Panc1 (cell line): ENCODE results near the gene ADAMTS2.

ENCODE experiments used
- POLR2AphosphoS5 ChIP-seq: IDR thresholded peaks from 2 replicates; pipeline ENCODE4 v1.6.1; 2012; ENCODE audit warnings: mild to moderate bottlenecking, low read depth, low read length, moderate library complexity
- SIN3A ChIP-seq: IDR thresholded peaks from 2 replicates; pipeline ENCODE4 v1.6.1; 2012; ENCODE audit warnings: low read depth, mild to moderate bottlenecking, low read length, moderate library complexity, borderline replicate concordance; ENCODE audit not compliant: insufficient read depth
- TCF7L2 ChIP-seq: IDR thresholded peaks from 2 replicates; pipeline ENCODE4 v1.6.1; 2011; ENCODE audit warnings: mild to moderate bottlenecking, low read depth, low read length, inconsistent platforms
- TF ChIP-seq, protein P1 (sequence below): fragments of 450-650 bp; IDR thresholded peaks from 2 replicates; pipeline ENCODE4 v1.5.1; 2017; ENCODE audit warnings: mild to moderate bottlenecking

DNA sequence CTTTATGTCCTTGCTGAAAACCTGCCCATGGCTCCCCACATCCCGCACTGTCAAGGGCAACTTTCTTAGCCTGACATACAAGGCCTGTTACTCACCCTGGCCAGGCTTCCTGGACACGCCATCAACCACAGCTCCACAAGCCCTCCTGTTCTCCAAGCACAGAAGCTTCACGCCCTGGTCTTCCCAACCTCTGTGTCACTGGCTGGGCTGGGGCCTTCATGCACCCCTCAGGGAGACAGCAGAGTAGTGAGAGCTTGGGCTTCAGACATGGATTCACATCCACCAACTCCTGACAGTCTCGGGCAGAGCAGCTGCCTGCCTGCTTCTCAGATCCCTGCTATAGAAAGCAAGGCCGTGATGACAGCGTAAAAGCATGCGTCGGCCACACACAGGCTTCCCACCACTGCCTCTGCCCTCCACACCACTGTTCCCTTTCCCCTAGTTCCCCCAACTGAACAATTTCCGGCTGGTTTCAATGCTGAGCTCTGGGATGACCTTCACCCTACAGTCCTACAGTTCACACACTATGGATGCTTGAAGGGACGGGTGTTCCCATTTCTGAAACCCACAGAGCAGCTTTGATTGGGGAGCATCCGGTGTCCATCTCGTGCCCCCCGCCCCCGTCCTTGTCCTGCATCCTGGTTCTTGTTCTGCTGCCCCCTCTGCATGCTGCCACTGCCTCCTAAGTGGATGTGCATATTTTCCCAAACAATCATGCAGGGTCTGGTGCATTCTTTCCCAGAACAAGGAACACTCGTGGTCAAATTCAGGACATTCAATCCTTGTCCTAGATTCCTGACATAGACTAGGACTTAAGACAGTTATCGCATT is 33.4 kb upstream of the ADAMTS2 start:
- TF ChIP-seq SIN3A (no peak), POLR2AphosphoS5 (no peak), TCF7L2 (no peak)
- TF ChIP-seq, protein P1, sequence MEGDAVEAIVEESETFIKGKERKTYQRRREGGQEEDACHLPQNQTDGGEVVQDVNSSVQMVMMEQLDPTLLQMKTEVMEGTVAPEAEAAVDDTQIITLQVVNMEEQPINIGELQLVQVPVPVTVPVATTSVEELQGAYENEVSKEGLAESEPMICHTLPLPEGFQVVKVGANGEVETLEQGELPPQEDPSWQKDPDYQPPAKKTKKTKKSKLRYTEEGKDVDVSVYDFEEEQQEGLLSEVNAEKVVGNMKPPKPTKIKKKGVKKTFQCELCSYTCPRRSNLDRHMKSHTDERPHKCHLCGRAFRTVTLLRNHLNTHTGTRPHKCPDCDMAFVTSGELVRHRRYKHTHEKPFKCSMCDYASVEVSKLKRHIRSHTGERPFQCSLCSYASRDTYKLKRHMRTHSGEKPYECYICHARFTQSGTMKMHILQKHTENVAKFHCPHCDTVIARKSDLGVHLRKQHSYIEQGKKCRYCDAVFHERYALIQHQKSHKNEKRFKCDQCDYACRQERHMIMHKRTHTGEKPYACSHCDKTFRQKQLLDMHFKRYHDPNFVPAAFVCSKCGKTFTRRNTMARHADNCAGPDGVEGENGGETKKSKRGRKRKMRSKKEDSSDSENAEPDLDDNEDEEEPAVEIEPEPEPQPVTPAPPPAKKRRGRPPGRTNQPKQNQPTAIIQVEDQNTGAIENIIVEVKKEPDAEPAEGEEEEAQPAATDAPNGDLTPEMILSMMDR = no peak
